ENCODE measurements around the gene IFI30.

The IFI30 gene

DNA sequence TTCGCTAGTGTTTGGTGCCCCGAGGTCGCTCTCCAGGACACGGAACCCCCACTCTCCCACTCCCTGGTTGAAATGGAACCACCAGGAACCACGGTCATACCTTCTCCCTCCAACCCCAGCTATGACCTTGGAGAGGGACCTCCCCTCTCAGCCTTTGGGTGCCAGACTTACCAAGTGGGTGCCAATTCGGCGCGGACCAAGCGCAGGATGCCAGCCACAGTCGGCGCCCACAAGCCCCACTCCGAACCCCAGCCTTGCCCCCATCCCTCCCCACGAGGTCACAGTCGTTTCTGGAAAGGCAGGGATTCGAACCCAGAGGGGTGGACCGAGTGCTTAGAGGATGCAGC, 51.7 kb downstream of the IFI30 start:
- DNase-seq (ENCODE audit: low read depth in 3 of 3): no peak

DNA sequence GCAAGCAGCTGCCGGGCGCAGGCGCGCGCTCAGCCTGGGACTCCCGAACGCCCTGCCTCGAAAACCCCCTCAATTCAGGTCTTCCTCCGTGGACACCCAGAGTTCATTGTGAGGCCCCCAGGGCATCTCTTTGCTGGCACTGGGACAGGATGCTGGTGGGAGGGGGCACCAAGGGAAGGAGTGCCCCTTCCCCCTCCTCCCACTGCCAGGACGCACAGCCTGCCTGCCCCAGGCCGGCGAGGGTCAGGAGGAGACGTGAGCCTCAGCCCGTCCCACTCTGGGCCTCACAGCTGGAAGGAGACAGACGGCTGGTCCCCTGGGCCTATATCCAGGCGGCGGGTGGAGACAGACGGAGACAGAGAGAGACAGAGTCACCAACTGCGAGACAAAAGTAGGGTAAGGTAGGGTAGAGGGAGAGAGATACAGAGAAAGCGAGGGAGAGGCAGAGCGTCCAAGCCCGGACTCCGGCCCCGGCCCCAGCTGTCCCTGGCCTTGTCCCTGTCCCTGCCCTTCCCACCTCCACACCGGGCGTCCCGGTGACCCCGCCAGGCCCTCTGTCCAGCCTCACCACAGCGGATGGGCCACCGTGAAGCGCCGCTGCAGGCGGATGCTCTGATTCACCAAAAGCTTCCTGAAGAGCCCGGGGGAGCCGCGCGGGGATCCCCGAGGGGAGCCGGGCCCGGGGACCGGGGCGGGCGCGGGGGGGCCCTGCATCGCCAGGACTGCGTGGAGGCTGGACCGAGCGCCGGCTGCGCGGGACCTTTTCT, 52.3 kb downstream of the IFI30 start, which contains the start of gene PDE4C:
PDE4C (minus strand) TSS at position 737 of the 767 bp plus-strand sequence; CDS start at position 714, 23 bp downstream.
- DNase-seq (ENCODE audit: low read depth in 3 of 3): no peak

DNA sequence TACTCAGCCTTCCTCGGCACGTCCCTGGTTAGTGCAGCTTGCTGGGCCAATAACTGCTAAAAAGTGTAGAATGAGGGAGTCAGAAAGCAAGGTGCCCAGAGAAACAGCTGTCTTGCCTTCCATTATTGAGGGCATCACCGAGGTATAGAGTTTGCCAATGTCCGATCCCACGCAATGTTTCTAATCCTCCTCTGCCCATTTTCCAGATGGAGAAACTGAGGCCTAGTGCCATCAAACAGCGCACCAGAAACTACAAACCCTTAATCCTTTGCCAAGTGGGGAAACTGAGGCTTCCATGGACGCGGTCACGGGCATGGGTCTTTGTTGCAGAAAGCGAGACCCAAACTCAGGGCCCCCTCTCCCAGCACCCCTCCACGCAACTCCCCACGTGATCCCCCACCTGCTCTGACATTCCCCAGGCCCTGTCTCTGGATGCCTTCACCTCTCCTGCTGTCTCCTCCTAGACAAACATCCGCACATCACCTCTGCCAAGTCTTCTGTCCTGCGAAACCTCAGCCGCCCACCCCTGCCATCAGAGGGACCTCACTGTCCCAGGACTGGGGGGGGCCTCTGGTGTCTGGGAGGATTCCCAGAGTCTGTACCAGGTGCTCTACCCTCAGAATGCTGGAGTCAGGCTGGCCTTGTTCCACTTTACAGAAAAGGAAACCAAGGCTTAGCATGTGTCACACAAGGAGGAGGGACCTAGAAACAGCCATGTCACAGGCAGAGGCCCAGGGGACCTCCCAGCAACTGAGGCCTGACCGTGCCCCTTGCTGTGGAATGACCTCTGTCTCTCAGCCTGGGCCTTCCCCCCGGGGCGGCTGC, 53.6 kb downstream of the IFI30 start:
- DNase-seq (ENCODE audit: low read depth in 3 of 3): no peak
